K562 (cell line): ENCODE measurements around the gene KDM4F. TPM values are rescaled to one million over a fixed set of nuclear protein-coding genes. Genes with fewer than 3 reads are reported as not detected.

Experiments
- ATAC-seq: fragments of 200-7000 bp; cut with Tn5 transposase; 3 replicates; pipeline ENCODE4 v1.9.1; 2020; ENCODE audit warnings: moderate library complexity
- BruUV-seq: library from RNA; stranded (reverse); fragments of 400-500 nt; replicated peaks from 2 replicates; lab custom pipeline; 2021; lab: Mats Ljungman, UMichigan
- CTCF ChIA-PET: fragments of 300-600 bp; formaldehyde crosslinking; extraction: SDS; loops from one replicate; lab custom pipeline; 2021; ENCODE audit warnings: low intra/inter-chr PET ratio; lab: Yijun Ruan, JAX
- POLR2A ChIA-PET: fragments of 300-600, 350-650 bp; sonication (Branson Sonifier 250); formaldehyde crosslinking; extraction: SDS; loops from one replicate; lab custom pipeline; 2021; ENCODE audit warnings: antibody characterized with exemption, inconsistent platforms; lab: Yijun Ruan, JAX
- DNase-seq, 4 experiments: peaks; one replicate each; pipeline versions ENCODE4 v3.0.0 to v3.0.0-alpha.2; 2011 to 2018; ENCODE audit warnings: low spot score in 3 of 4, mixed read lengths in 3 of 4; ENCODE audit errors: extremely low read depth in 1 of 4
- FAIRE-seq: peaks from 2 replicates; lab custom pipeline; 2011; peaks lifted over from hg19 to GRCh38; lab: Jason Lieb, UNC
- H2AFZ ChIP-seq: 2 replicates; pipeline ENCODE4 v1.6.0; 2011; ENCODE audit warnings: low read depth, low read length, control low read depth, inconsistent platforms
- H3K27ac ChIP-seq: fragments of 200-600 bp; 3 replicates; pipeline ENCODE4 v1.8.0; 2011; ENCODE audit warnings: low read depth, mild to moderate bottlenecking, control low read depth, inconsistent platforms, low read length, moderate library complexity, mixed read lengths; ENCODE audit errors: extremely low read depth
- H3K27me3 ChIP-seq, 2 experiments: fragments of 300-600 bp in 1 of 2; 2 replicates in 1 of 2; 3 replicates in 1 of 2; pipeline versions ENCODE4 v1.6.0 to v1.8.0; 2011; ENCODE audit warnings: inconsistent platforms in 2 of 2, low read length in 2 of 2, mild to moderate bottlenecking in 1 of 2, mixed read lengths in 1 of 2, moderate library complexity in 1 of 2; ENCODE audit not compliant: control insufficient read depth in 2 of 2, insufficient read depth in 2 of 2
- H3K36me3 ChIP-seq: fragments of 300-600 bp; 3 replicates; pipeline ENCODE4 v1.8.0; 2011; ENCODE audit warnings: mild to moderate bottlenecking, low read length, inconsistent platforms; ENCODE audit not compliant: control insufficient read depth, insufficient read depth
- H3K4me1 ChIP-seq, 2 experiments: fragments of 200-600 bp in 1 of 2; replicated peaks in 1 of 2; 2 replicates in 1 of 2; 3 replicates in 1 of 2; pipeline versions ENCODE4 v1.5.1 to v1.8.0; 2011; ENCODE audit warnings: inconsistent platforms in 2 of 2, low read length in 2 of 2, mild to moderate bottlenecking in 1 of 2, mixed read lengths in 1 of 2, moderate library complexity in 1 of 2; ENCODE audit not compliant: control insufficient read depth in 2 of 2, insufficient read depth in 2 of 2
- H3K4me2 ChIP-seq: 2 replicates; pipeline ENCODE4 v1.6.1; 2011; ENCODE audit warnings: low read length, control low read depth, inconsistent platforms, mixed read lengths; ENCODE audit not compliant: insufficient read depth
- H3K4me3 ChIP-seq: fragments of 200-600 bp; sonication (generic), shearing (Covaris generic); 2 replicates; pipeline ENCODE4 v1.5.1; 2016; ENCODE audit warnings: control low read depth, inconsistent platforms
- H3K79me2 ChIP-seq: fragments of 200-600 bp; 3 replicates; pipeline ENCODE4 v1.8.0; 2011; ENCODE audit warnings: low read length, inconsistent platforms; ENCODE audit not compliant: control insufficient read depth, insufficient read depth
- H3K9ac ChIP-seq, 2 experiments: 2 replicates each; pipeline versions ENCODE4 v1.6.0 to v1.6.1; 2011; ENCODE audit warnings: low read depth in 2 of 2, low read length in 2 of 2, control low read depth in 1 of 2, inconsistent platforms in 1 of 2, mild to moderate bottlenecking in 1 of 2, mixed read lengths in 1 of 2; ENCODE audit not compliant: insufficient read depth in 1 of 2
- H3K9me1 ChIP-seq: one replicate; pipeline ENCODE4 v1.6.0; 2011; ENCODE audit warnings: inconsistent platforms, mild to moderate bottlenecking, low read length, moderate library complexity; ENCODE audit not compliant: control insufficient read depth, insufficient read depth
- H3K9me3 ChIP-seq: replicated peaks from 2 replicates; pipeline ENCODE4 v1.5.1; 2011; ENCODE audit warnings: low read depth, low read length, inconsistent platforms; ENCODE audit not compliant: control insufficient read depth, insufficient read depth
- H4K20me1 ChIP-seq: replicated peaks from 2 replicates; pipeline ENCODE4 v1.6.1; 2011; ENCODE audit warnings: low read length, inconsistent platforms, mixed read lengths; ENCODE audit not compliant: control insufficient read depth, insufficient read depth
- CTCFL ChIP-seq: IDR thresholded peaks from 2 replicates; pipeline ENCODE4 v1.6.1; 2011; ENCODE audit warnings: borderline replicate concordance, low read depth, mild to moderate bottlenecking, moderate library complexity, low read length; ENCODE audit not compliant: insufficient read depth, poor library complexity, severe bottlenecking
- HLTF ChIP-seq: fragments of 450-650 bp; IDR thresholded peaks from 2 replicates; pipeline ENCODE4 v1.6.1; 2016
- POLR2AphosphoS5 ChIP-seq: IDR thresholded peaks from 2 replicates; pipeline ENCODE4 v1.6.1; 2011; ENCODE audit warnings: mild to moderate bottlenecking, low read depth, low read length, moderate library complexity; ENCODE audit not compliant: control insufficient read depth, insufficient read depth
- RAD21 ChIP-seq, 2 experiments: fragments of 250-450 bp in 1 of 2; fragments of 450-650 bp in 1 of 2; sonication (Bioruptor Pico) in 1 of 2; formaldehyde crosslinking in 1 of 2; IDR thresholded peaks in 1 of 2; conservative IDR thresholded peaks in 1 of 2; 2 replicates each; pipeline versions ENCODE4 v1.4.0 to v1.8.0; 2020 to 2022; ENCODE audit warnings: mild to moderate bottlenecking in 2 of 2, moderate library complexity in 1 of 2
- RB1 ChIP-seq: fragments of 450-650 bp; IDR thresholded peaks from 2 replicates; pipeline ENCODE4 v1.6.1; 2017; ENCODE audit warnings: low read depth, mild to moderate bottlenecking
- RCOR1 ChIP-seq, 2 experiments: IDR thresholded peaks; 2 replicates each; pipeline ENCODE4 v1.6.1; 2012; ENCODE audit warnings: low read depth in 2 of 2, low read length in 2 of 2, borderline replicate concordance in 1 of 2, improper control_type of control experiment in 1 of 2
- SFPQ ChIP-seq: fragments of 200-400 bp; formaldehyde crosslinking; IDR thresholded peaks from 2 replicates; pipeline ENCODE4 v1.6.1; 2017; ENCODE audit warnings: mild to moderate bottlenecking, low read depth, low read length, moderate library complexity
- SPI1 ChIP-seq: IDR thresholded peaks from 2 replicates; pipeline ENCODE4 v1.6.1; 2011; ENCODE audit warnings: low read depth, low read length, control low read depth, borderline replicate concordance
- ZNF707 ChIP-seq: fragments of 250-450 bp; sonication (Bioruptor Pico); conservative IDR thresholded peaks from 2 replicates; pipeline ENCODE4 v1.8.0; 2022; ENCODE audit warnings: inconsistent platforms, mild to moderate bottlenecking, moderate library complexity
- WGBS: fragments of 100-300 bp; shearing (Covaris generic); methylation state at CpG from one replicate; pipeline ENCODE4 v1.1.6; 2016; ENCODE audit warnings: low coverage, mixed read lengths; ENCODE audit not compliant: insufficient coverage; ENCODE audit errors: missing lambda C conversion rate; 5-methylcytosine and 5-hydroxymethylcytosine counted together
- in situ Hi-C: fragments of 300-500 bp; cut with MboI; formaldehyde crosslinking; loops from 4 replicates; pipeline ENCODE4 v1.15.0; 2018; ENCODE audit warnings: inconsistent platforms, mixed read lengths
- intact Hi-C: fragments of 100-400 bp; cut with micrococcal nuclease; formaldehyde crosslinking; loops from 2 replicates; pipeline ENCODE4 v1.14.2; 2022
- polyA plus RNA-seq, 8 experiments: library from polyadenylated mRNA; depleted of rRNA in 4 of 8; stranded (reverse) in 5 of 8; unstranded in 3 of 8; fragments of >200 nt; fragmentation: Nextera tagmentation in 2 of 8; fragmentation: Illumina TruSeq in 1 of 8; extraction: Ambion mirVana in 2 of 8; extraction: Trizol in 1 of 8; gene quantifications; 2 replicates each; pipeline versions ENCODE4 v1.2.1 to v1.2.3, GENCODE V29; 2011 to 2014; ENCODE audit warnings: inconsistent platforms in 1 of 8, missing spikeins in 1 of 8
- total RNA-seq, 7 experiments: library from RNA; depleted of rRNA in 6 of 7; stranded (reverse); fragments of >200 nt in 6 of 7; fragmentation: Illumina TruSeq in 2 of 7; extraction: Trizol in 2 of 7; gene quantifications; 2 replicates each; pipeline versions ENCODE4 v1.2.1 to v1.2.3, GENCODE V29; 2011 to 2021; ENCODE audit warnings: low replicate concordance in 1 of 7

KDM4F gene
- total and polyA plus RNA-seq, 9 of the 15 experiments (the other 6 are each of a cell fraction or from before 2014, with no cell fraction given) = not detected

- H3K4me1 ChIP-seq = peaks cover 4 to 6% of the 10 kb centered on the region in 2 experiments; a peak in 2 of 5 replicates
- POLR2A ChIA-PET = interaction anchor here (0.6 kb wide), 1 partner anchor 29 kb away, joined by 3 read pairs; the partner anchor contains the start of gene KDM4E
- in situ Hi-C loops = no loop called here
- no peaks in the 10 kb centered on the region for H3K79me2 ChIP-seq
- WGBS = 0% methylated on average over 2 of the region's 2 CpGs
- no peaks in the 10 kb centered on the region for H3K9me3 ChIP-seq
- TF ChIP-seq ZNF707 (CRISPR knock-in tag) (no peak), CTCFL (no peak), HLTF (no peak), SFPQ (no peak), RB1 (no peak), SPI1 (no peak), RAD21 (CRISPR knock-in tag; conservative IDR thresholded peaks at IDR 0.05 in 1 of 2, IDR thresholded peaks at IDR 0.05 in 1 of 2) (no peak), RCOR1 (IDR thresholded peaks at IDR 0.05; ENCODE audit: borderline replicate concordance in 1 of 2, low read depth in 2 of 2, low read length in 2 of 2) (no peak), POLR2AphosphoS5 (no peak)
- no peak overlapping the region for H2AFZ ChIP-seq
- CTCF ChIA-PET = no interaction called here
- H3K36me3 ChIP-seq = no peaks in the 10 kb centered on the region
- no peak overlapping the region for H3K4me3 ChIP-seq
- H3K9me1 ChIP-seq = no peaks in the 10 kb centered on the region
- no peak overlapping the region for H3K9ac ChIP-seq
- H3K27ac ChIP-seq = no peak overlapping the region
- ATAC-seq = no peak
- intact Hi-C loops = loop anchor here (5.0 kb wide), 1 partner anchor 432 kb away; no protein-coding TSS in a partner anchor
- no peak for DNase-seq
- no peak overlapping the region for H3K4me2 ChIP-seq
- BruUV-seq = no TSS peak
- no peaks in the 10 kb centered on the region for H4K20me1 ChIP-seq
- H3K27me3 ChIP-seq = peaks cover 3 to 28% of the 10 kb centered on the region in 2 experiments; a peak in 3 of 5 replicates
- no peak for FAIRE-seq
Observed at GRCh38 chr11:95054356-95054755, 5.1 kb downstream of the KDM4F start.
